ENCODE results near the gene SLC12A7. TPM values are rescaled to one million over a fixed set of nuclear protein-coding genes. Genes with fewer than 3 reads are reported as not detected.

SLC12A7 gene
- total RNA-seq, 1 donor from 2014 or later, result 30.5 TPM

- H3K4me3 Mint-ChIP-seq (ENCODE audit: unreplicated experiment), result no peak overlapping the region
- peaks cover 19% of the 10 kb centered on the region for H3K27me3 ChIP-seq (ENCODE audit: insufficient read depth, low read length)
- FAIRE-seq (no peak), DNase-seq (ENCODE audit: low read depth) (no peak)
- H3K79me2 ChIP-seq (ENCODE audit: insufficient read depth, low read length), result no peaks in the 10 kb centered on the region
- H3K4me1 Mint-ChIP-seq (ENCODE audit: low read depth, unreplicated experiment), result no peaks in the 10 kb centered on the region
- no peak overlapping the region for H3K27ac ChIP-seq (ENCODE audit: low read depth, low read length)
- H3K27me3 Mint-ChIP-seq (ENCODE audit: low read depth, unreplicated experiment), result peaks cover 48% of the 10 kb centered on the region
- no peaks in the 10 kb centered on the region for H4K20me1 ChIP-seq (ENCODE audit: insufficient read depth, low read length)
- no peaks in the 10 kb centered on the region for H3K9me3 Mint-ChIP-seq (ENCODE audit: unreplicated experiment)
- H3K9ac ChIP-seq (ENCODE audit: low read length), result no peak overlapping the region
- H3K4me1 ChIP-seq (ENCODE audit: insufficient read depth, low read length), result no peaks in the 10 kb centered on the region
- H2AFZ ChIP-seq (ENCODE audit: low read depth, low read length), result no peak overlapping the region
- H3K36me3 ChIP-seq (ENCODE audit: insufficient read depth, low read length), result no peaks in the 10 kb centered on the region
- H3K4me2 ChIP-seq (ENCODE audit: low read length), result no peak overlapping the region
- H3K4me3 ChIP-seq (ENCODE audit: insufficient read depth, low read depth, low read length), result no peak overlapping the region
- H3K9me3 ChIP-seq (ENCODE audit: insufficient read depth, low read depth, low read length), result no peaks in the 10 kb centered on the region
- TF ChIP-seq CTCF (IDR thresholded peaks at IDR 0.05; ENCODE audit: insufficient read depth, low read depth, low read length) (no peak), EZH2 (IDR thresholded peaks at IDR 0.05; ENCODE audit: insufficient read depth, low read length) (no peak)
- no peaks in the 10 kb centered on the region for H3K36me3 Mint-ChIP-seq (ENCODE audit: low read depth, unreplicated experiment)
- no peak overlapping the region for H3K27ac Mint-ChIP-seq (ENCODE audit: unreplicated experiment)
Measured at GRCh38 chr5:1016036-1016435, 95.8 kb downstream of the SLC12A7 start.

DNA sequence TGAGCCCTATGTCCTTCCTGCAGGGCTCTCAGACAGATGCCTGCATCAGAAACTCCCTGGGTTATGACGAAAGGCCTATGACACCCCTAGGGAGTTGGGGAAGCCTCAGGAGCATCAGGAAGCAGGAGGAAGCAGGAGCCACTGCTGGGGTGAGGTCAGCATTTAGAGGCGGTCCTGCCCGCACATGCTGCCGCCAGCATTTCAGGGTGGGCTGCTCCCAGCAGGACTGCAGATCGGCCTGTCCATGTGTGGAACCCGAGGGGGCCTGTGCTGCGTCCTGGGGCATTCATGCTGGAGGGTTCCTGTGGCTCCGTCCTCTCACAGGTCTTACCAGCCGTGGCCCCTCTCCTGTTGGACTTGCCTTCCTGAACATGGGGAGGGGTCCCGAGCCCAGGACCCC lies 96.4 kb downstream of the SLC12A7 start:
- H3K36me3 Mint-ChIP-seq (ENCODE audit: low read depth, unreplicated experiment), result no peaks in the 10 kb centered on the region
- no peaks in the 10 kb centered on the region for H3K4me1 Mint-ChIP-seq (ENCODE audit: low read depth, unreplicated experiment)
- no peak overlapping the region for H3K4me2 ChIP-seq (ENCODE audit: low read length)
- TF ChIP-seq CTCF (IDR thresholded peaks at IDR 0.05; ENCODE audit: insufficient read depth, low read depth, low read length) (no peak), EZH2 (IDR thresholded peaks at IDR 0.05; ENCODE audit: insufficient read depth, low read length) (no peak)
- H3K27ac Mint-ChIP-seq (ENCODE audit: unreplicated experiment), result no peak overlapping the region
- H3K4me3 Mint-ChIP-seq (ENCODE audit: unreplicated experiment), result no peak overlapping the region
- no peak overlapping the region for H3K9ac ChIP-seq (ENCODE audit: low read length)
- peaks cover 49% of the 10 kb centered on the region for H3K27me3 Mint-ChIP-seq (ENCODE audit: low read depth, unreplicated experiment)
- H4K20me1 ChIP-seq (ENCODE audit: insufficient read depth, low read length), result no peaks in the 10 kb centered on the region
- H3K36me3 ChIP-seq (ENCODE audit: insufficient read depth, low read length), result no peaks in the 10 kb centered on the region
- no peak overlapping the region for H2AFZ ChIP-seq (ENCODE audit: low read depth, low read length)
- no peaks in the 10 kb centered on the region for H3K9me3 Mint-ChIP-seq (ENCODE audit: unreplicated experiment)
- no peak overlapping the region for H3K27ac ChIP-seq (ENCODE audit: low read depth, low read length)
- FAIRE-seq (no peak), DNase-seq (ENCODE audit: low read depth) (no peak)
- peaks cover 23% of the 10 kb centered on the region for H3K27me3 ChIP-seq (ENCODE audit: insufficient read depth, low read length)
- no peaks in the 10 kb centered on the region for H3K79me2 ChIP-seq (ENCODE audit: insufficient read depth, low read length)
- H3K9me3 ChIP-seq (ENCODE audit: insufficient read depth, low read depth, low read length), result no peaks in the 10 kb centered on the region
- no peaks in the 10 kb centered on the region for H3K4me1 ChIP-seq (ENCODE audit: insufficient read depth, low read length)
- no peak overlapping the region for H3K4me3 ChIP-seq (ENCODE audit: insufficient read depth, low read depth, low read length)

DNA sequence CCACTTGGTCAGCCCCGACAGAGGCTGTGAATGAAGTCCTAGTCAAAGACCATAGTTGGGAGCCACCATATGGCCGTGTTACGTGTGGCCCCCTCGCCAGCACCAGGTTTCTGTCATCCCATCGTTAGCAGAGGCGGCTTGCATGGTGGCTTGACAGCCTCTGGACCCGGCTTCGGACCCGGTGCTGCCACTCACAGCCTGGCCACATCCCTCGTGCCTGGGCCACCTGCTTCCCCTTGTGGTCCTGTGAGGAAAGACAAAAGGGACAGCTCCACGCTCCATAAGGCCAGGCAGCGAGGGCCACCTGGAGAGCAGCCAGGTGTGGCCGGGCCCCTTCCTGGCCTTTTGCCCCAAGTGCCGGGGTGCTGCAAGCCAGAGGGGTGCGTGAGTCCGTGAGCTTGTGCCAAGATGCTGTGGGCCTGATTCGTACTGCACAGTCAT lies 97.1 kb downstream of the SLC12A7 start:
- Histone ChIP-seq H3K4me2 (ENCODE audit: low read length) (no peak overlapping the region), H3K4me1 (ENCODE audit: insufficient read depth, low read length) (no peaks in the 10 kb centered on the region), H3K4me3 (ENCODE audit: insufficient read depth, low read depth, low read length) (no peak overlapping the region), H3K79me2 (ENCODE audit: insufficient read depth, low read length) (no peaks in the 10 kb centered on the region), H3K27me3 (ENCODE audit: insufficient read depth, low read length) (peaks cover 25% of the 10 kb centered on the region), H3K36me3 (ENCODE audit: insufficient read depth, low read length) (no peaks in the 10 kb centered on the region), H3K9ac (ENCODE audit: low read length) (no peak overlapping the region), H3K27ac (ENCODE audit: low read depth, low read length) (no peak overlapping the region), H2AFZ (ENCODE audit: low read depth, low read length) (no peak overlapping the region), H4K20me1 (ENCODE audit: insufficient read depth, low read length) (no peaks in the 10 kb centered on the region), H3K9me3 (ENCODE audit: insufficient read depth, low read depth, low read length) (no peaks in the 10 kb centered on the region)
- Mint-ChIP-seq H3K9me3 (ENCODE audit: unreplicated experiment) (no peaks in the 10 kb centered on the region), H3K36me3 (ENCODE audit: low read depth, unreplicated experiment) (no peaks in the 10 kb centered on the region), H3K27me3 (ENCODE audit: low read depth, unreplicated experiment) (peaks cover 53% of the 10 kb centered on the region), H3K4me1 (ENCODE audit: low read depth, unreplicated experiment) (no peaks in the 10 kb centered on the region), H3K27ac (ENCODE audit: unreplicated experiment) (no peak overlapping the region), H3K4me3 (ENCODE audit: unreplicated experiment) (no peak overlapping the region)
- DNase-seq (ENCODE audit: low read depth) (no peak), FAIRE-seq (no peak)
- no peak for TF ChIP-seq CTCF (IDR thresholded peaks at IDR 0.05; ENCODE audit: insufficient read depth, low read depth, low read length)

Data from astrocyte (in vitro differentiated cells and primary cell).